Thoracic aorta (tissue), 2 donors: Measurements from ENCODE around the gene MYCT1. TPM values are rescaled to one million over a fixed set of nuclear protein-coding genes. Genes with fewer than 3 reads are reported as not detected.

ENCODE experiments used
- ATAC-seq: fragments of 150-250 bp; one replicate; pipeline ENCODE4 v1.8.0; 2017; ENCODE audit warnings: low read depth; ENCODE audit not compliant: insufficient number of reproducible peaks, low FRiP score
- DNase-seq: peaks from one replicate; pipeline ENCODE4 v3.0.0-alpha.2; 2020; ENCODE audit warnings: low spot score
- H3K27ac ChIP-seq, 2 donors: fragments of 200-600 bp; sonication (generic); 1 replicate in 1 of 2; 2 replicates in 1 of 2; pipeline ENCODE4 v1.5.1; 2016; ENCODE audit warnings: mild to moderate bottlenecking in 2 of 2, moderate library complexity in 2 of 2
- H3K27me3 ChIP-seq: fragments of 200-600 bp; sonication (generic); replicated peaks from 2 replicates; pipeline ENCODE4 v1.6.0; 2016; ENCODE audit warnings: mild to moderate bottlenecking; ENCODE audit not compliant: insufficient read depth
- H3K36me3 ChIP-seq: fragments of 200-600 bp; sonication (generic); one replicate; pipeline ENCODE4 v1.5.1; 2016
- H3K4me1 ChIP-seq, 2 donors: fragments of 200-600 bp; sonication (generic); 1 replicate in 1 of 2; 2 replicates in 1 of 2; pipeline versions ENCODE4 v1.5.1 to v1.6.0; 2016; ENCODE audit warnings: low read depth in 2 of 2, mild to moderate bottlenecking in 1 of 2; ENCODE audit not compliant: control insufficient read depth in 1 of 2
- H3K4me3 ChIP-seq: fragments of 200-600 bp; sonication (generic); 2 replicates; pipeline ENCODE4 v1.5.1; 2016; ENCODE audit warnings: mild to moderate bottlenecking
- H3K9me3 ChIP-seq: fragments of 200-600 bp; sonication (generic); 2 replicates; pipeline ENCODE4 v1.5.1; 2016
- total RNA-seq, 2 donors: library from RNA; depleted of rRNA; stranded (reverse); fragments of >200 nt; gene quantifications; one replicate each; pipeline versions ENCODE4 v1.1.0 to v1.2.3, GENCODE V29; 2016
- TF ChIP-seq, protein P1 (sequence below): fragments of 200-600 bp; sonication (generic); IDR thresholded peaks from one replicate; pipeline ENCODE4 v1.5.1; 2019; ENCODE audit warnings: antibody characterized with exemption

The MYCT1 gene
- total RNA-seq, 2 donors from 2014 or later = 7.2 to 14.7 TPM

DNA sequence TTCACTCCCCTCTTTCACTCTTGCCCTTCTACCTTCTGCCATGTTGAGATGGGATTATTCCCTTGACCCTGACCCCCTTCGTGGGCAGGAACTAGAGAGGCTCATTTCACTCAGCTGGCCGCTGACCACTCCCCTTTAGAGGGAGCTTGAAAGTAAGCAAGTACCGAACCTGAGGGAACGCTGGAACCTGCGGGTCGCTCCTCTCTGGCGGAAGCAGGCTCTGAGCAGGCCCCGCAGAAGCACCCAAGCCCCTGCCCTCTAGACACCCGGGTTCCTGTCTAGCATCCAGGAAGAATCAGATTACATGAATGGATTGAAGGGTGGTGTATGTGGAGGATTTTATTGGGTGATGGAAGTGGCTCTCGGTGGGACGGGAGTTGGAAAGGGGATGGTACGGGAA, 11.9 kb upstream of the MYCT1 start:
- Histone ChIP-seq H3K4me1 (no peaks in the 10 kb centered on the region), H3K27ac (no peak overlapping the region), H3K27me3 (no peaks in the 10 kb centered on the region), H3K9me3 (no peaks in the 10 kb centered on the region), H3K36me3 (no peaks in the 10 kb centered on the region), H3K4me3 (no peak overlapping the region)
- ATAC-seq (no peak), DNase-seq (no peak)
- TF ChIP-seq, protein P1, sequence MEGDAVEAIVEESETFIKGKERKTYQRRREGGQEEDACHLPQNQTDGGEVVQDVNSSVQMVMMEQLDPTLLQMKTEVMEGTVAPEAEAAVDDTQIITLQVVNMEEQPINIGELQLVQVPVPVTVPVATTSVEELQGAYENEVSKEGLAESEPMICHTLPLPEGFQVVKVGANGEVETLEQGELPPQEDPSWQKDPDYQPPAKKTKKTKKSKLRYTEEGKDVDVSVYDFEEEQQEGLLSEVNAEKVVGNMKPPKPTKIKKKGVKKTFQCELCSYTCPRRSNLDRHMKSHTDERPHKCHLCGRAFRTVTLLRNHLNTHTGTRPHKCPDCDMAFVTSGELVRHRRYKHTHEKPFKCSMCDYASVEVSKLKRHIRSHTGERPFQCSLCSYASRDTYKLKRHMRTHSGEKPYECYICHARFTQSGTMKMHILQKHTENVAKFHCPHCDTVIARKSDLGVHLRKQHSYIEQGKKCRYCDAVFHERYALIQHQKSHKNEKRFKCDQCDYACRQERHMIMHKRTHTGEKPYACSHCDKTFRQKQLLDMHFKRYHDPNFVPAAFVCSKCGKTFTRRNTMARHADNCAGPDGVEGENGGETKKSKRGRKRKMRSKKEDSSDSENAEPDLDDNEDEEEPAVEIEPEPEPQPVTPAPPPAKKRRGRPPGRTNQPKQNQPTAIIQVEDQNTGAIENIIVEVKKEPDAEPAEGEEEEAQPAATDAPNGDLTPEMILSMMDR = no peak

DNA sequence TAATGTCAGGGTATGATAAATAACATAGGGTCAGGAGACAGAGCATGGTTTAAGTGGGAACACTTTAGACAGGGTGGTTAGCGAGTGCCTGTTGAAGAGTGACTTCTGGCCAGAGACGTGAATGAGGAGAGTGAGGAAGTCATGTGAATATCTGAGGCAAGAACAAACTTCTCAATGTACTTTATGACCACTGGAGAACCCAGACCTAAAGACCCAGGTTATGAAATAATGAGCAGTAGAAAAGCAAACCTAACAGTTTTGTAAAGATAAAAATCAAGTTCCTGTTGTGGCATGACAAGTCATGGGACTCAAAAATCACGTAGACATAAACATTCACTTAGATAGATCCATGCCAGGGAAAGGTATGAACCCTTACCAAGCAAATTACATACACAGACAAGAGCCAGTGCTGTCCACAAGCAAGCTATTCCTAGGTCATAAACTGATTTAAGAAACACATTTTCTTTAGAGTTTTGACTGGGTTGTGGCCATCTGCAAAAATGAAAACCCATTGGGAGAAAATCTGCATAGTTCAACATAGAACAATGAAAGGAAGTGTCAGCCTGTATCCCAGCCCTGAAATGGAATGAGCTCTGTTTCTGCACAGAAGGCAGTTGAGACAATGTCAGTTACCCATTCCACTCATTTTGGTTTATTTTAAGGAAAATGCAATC, 2.2 kb upstream of the MYCT1 start:
- Histone ChIP-seq H3K27ac (no peak overlapping the region), H3K36me3 (no peaks in the 10 kb centered on the region), H3K9me3 (no peaks in the 10 kb centered on the region), H3K4me1 (no peaks in the 10 kb centered on the region), H3K27me3 (no peaks in the 10 kb centered on the region), H3K4me3 (no peak overlapping the region)
- no peak for ATAC-seq
- no peak for DNase-seq
- TF ChIP-seq, protein P1 = no peak

DNA sequence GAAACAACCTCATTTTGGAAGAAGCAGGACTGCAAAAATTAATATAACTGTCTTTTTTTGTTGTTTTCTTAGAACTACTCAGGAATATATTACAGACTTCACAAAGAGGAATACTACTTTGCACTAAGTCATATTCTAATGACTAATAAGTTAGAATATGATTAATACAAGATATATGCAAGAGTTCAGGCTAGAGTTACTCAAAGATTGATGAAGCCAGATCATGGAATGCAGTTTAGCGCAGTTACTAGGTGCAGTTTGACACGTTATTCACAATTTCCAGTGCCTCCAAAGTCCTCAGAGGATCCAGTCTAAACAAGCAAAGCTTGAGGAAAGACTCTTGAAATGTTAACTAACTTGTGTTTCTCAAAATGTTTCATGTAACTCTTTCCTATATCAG, 1.2 kb upstream of the MYCT1 start:
- ATAC-seq = no peak
- no peak overlapping the region for H3K27ac ChIP-seq

DNA sequence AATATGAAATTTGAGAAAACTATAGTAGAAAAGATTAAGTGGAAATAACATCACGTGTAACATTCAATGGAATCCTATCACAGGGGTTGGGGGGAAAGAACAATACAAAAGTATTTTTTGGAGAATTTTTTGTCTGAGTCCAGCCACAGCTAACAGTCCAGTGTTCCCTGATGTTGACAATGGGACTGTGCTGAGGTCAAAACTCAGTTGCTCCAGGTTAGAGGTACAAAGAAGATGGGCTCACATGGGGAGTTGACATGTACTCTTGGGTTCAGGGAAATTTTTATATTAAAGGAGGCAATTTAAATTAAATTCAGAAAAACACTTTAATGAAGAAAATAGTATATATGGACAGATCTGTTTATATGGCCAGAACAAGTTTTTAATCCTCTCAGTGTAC, 995 bp downstream of the MYCT1 start:
- no peak overlapping the region for H3K27ac ChIP-seq
- ATAC-seq (no peak), DNase-seq (no peak)
- H3K4me3 ChIP-seq = peak overlapping the region; percentile 16
- no peaks in the 10 kb centered on the region for H3K27me3 ChIP-seq
- TF ChIP-seq, protein P1 = no peak
- H3K4me1 ChIP-seq = no peaks in the 10 kb centered on the region
- no peaks in the 10 kb centered on the region for H3K9me3 ChIP-seq
- no peaks in the 10 kb centered on the region for H3K36me3 ChIP-seq

More for the DNA sequence above, 1.2 kb upstream of the MYCT1 start:
- H3K9me3 ChIP-seq = no peaks in the 10 kb centered on the region
- H3K4me3 ChIP-seq = no peak overlapping the region
- no peaks in the 10 kb centered on the region for H3K4me1 ChIP-seq
- no peaks in the 10 kb centered on the region for H3K27me3 ChIP-seq
- TF ChIP-seq, protein P1 = no peak
- DNase-seq = no peak
- no peaks in the 10 kb centered on the region for H3K36me3 ChIP-seq

DNA sequence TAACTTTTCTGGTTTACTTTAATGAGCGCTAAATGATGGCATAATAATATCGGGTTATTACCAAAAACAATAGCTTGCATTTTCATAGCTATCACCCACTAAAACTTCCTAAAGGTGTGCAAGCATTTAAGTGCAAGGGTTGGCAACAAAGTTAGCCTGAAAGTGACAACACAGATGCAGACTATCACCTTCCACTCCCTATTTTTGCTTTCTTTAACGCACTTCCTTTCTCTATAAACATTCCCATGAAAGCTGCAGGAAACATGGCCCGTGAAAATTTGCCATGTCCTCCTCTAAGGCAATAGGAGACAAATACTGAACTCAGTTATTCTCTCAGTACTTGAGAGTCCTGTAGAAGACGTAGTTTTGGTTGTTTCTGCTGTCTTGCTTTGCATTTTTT, 2.7 kb downstream of the MYCT1 start:
- Histone ChIP-seq H3K27ac (no peak overlapping the region), H3K4me1 (no peaks in the 10 kb centered on the region), H3K4me3 (no peak overlapping the region), H3K9me3 (no peaks in the 10 kb centered on the region), H3K36me3 (no peaks in the 10 kb centered on the region), H3K27me3 (no peaks in the 10 kb centered on the region)
- TF ChIP-seq, protein P1 = no peak
- DNase-seq (no peak), ATAC-seq (no peak)
